BE2C (cell line): ENCODE measurements around the gene NACC2.
A peak's percentile ranks its signal among the peaks of the same experiment; 100 is the strongest.

Experiments used
- DNase-seq: peaks from one replicate; pipeline ENCODE4 v3.0.0-alpha.2; 2020
- H3K27me3 ChIP-seq: fragments of 250-450 bp; sonication (Bioruptor Pico); 2 replicates; pipeline ENCODE4 v1.5.1; 2020; ENCODE audit warnings: mild to moderate bottlenecking
- H3K36me3 ChIP-seq: fragments of 250-450 bp; sonication (Bioruptor Pico); 2 replicates; pipeline ENCODE4 v1.5.1; 2020; ENCODE audit warnings: mild to moderate bottlenecking
- H3K4me1 ChIP-seq: fragments of 250-450 bp; sonication (Bioruptor Pico); 2 replicates; pipeline ENCODE4 v1.5.1; 2020
- H3K4me3 ChIP-seq: 2 replicates; pipeline ENCODE4 v1.5.1; 2011; ENCODE audit warnings: low read depth, low read length
- H3K9me3 ChIP-seq: fragments of 250-450 bp; sonication (Bioruptor Pico); 2 replicates; pipeline ENCODE4 v1.5.1; 2020
- TF ChIP-seq, protein P1 (sequence below): IDR thresholded peaks from 2 replicates; pipeline ENCODE4 v1.5.1; 2012; ENCODE audit warnings: mild to moderate bottlenecking, low read depth, low read length

The NACC2 gene

DNA sequence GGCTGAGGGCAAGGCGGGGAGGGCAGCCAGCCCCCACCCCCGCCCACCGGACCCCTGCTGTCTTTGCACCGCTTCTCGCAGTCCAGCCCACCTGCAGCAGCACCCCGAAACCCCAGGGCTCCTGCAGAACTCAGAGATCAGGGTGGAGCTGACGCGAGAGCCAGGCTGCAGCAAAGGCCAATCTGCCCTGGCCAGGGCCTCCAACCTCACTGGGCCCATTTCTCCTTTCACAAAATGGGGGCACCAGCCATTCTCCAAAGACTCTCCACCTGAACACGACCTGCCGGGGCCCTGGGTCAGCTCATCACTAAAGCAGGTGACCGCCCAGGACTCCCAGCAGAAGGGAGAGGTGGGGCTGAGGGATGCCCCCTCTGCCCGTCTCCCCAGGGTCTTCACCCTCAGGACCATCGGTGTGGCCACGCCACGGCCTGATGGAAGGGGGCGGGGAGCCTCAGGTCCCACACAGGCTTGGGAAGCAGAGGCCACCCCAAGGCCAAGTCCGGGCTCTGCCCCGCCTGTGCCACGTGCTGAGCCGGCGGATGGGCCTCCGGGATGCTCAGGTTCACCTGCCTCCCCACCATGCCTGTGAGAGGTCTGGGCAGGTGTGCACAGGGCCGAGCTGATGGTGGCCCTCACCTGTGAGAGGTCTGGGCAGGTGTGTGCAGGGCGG lies 13.1 kb downstream of the NACC2 start:
- TF ChIP-seq, protein P1, sequence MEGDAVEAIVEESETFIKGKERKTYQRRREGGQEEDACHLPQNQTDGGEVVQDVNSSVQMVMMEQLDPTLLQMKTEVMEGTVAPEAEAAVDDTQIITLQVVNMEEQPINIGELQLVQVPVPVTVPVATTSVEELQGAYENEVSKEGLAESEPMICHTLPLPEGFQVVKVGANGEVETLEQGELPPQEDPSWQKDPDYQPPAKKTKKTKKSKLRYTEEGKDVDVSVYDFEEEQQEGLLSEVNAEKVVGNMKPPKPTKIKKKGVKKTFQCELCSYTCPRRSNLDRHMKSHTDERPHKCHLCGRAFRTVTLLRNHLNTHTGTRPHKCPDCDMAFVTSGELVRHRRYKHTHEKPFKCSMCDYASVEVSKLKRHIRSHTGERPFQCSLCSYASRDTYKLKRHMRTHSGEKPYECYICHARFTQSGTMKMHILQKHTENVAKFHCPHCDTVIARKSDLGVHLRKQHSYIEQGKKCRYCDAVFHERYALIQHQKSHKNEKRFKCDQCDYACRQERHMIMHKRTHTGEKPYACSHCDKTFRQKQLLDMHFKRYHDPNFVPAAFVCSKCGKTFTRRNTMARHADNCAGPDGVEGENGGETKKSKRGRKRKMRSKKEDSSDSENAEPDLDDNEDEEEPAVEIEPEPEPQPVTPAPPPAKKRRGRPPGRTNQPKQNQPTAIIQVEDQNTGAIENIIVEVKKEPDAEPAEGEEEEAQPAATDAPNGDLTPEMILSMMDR: no peak
- no peak for DNase-seq
- no peak overlapping the region for H3K4me3 ChIP-seq
- H3K4me1 ChIP-seq: peaks cover 15% of the 10 kb centered on the region
- no peaks in the 10 kb centered on the region for H3K36me3 ChIP-seq
- H3K27me3 ChIP-seq: no peaks in the 10 kb centered on the region
- no peaks in the 10 kb centered on the region for H3K9me3 ChIP-seq

DNA sequence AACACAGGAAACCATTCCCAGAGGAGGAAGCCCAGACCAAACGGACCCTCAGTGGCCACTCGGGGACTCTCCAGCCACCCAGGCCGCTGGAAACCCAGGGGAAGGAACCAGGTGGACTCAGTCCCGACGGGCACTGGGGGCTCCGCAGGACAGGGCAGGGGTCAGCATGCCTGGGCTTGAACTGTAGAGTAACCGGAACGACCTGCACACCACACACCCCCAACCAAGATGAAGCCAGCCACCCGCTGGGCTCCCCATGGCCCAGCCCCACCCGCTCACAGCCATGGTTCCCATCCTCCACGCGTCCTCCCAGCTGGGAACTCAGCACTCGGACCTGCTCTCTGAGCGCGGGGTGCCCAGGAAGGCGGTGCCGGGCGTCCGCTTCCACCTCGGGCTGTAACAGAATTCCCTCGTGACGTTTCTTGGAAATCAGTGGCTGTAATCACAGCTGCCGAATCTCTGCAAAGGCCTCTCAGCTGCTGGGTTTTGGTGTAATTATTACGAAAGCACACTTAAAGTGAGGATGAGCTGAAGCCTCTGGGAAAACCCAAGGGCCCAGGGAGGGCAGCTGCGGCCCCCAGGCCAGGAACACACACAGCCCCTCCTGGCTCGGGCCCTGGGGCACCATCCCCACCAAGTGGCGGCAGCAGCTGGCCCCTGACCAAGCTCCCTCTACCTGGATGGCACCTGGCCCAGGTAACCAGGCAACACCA lies 13.8 kb downstream of the NACC2 start:
- DNase-seq: peak; percentile 22
- H3K36me3 ChIP-seq: no peaks in the 10 kb centered on the region
- TF ChIP-seq, protein P1: no peak
- no peaks in the 10 kb centered on the region for H3K27me3 ChIP-seq
- peaks cover 8% of the 10 kb centered on the region for H3K4me1 ChIP-seq
- no peak overlapping the region for H3K4me3 ChIP-seq
- H3K9me3 ChIP-seq: no peaks in the 10 kb centered on the region

DNA sequence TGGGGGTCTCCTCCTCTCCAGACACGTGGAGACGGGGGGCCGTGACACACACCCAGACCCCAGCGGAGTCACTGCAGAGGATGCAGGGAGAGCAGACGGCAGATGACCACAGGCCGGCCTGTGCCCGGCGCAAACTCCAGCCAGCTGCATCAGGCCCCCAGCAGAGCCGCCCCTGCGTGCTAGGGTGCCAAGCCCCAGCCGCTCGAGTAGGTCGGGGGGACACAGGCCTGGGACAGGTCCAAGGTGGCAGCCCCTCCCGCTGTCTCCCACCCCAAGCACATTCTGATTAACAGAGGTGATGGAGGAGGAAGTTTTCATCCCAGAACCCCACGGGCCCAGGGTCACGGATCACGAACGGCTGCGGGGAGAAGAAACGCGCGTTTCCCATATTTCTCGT lies 14.4 kb downstream of the NACC2 start:
- no peaks in the 10 kb centered on the region for H3K27me3 ChIP-seq
- TF ChIP-seq, protein P1: no peak
- H3K4me1 ChIP-seq: peaks cover 2% of the 10 kb centered on the region
- no peaks in the 10 kb centered on the region for H3K9me3 ChIP-seq
- DNase-seq: peak; percentile 10
- no peaks in the 10 kb centered on the region for H3K36me3 ChIP-seq
- no peak overlapping the region for H3K4me3 ChIP-seq

DNA sequence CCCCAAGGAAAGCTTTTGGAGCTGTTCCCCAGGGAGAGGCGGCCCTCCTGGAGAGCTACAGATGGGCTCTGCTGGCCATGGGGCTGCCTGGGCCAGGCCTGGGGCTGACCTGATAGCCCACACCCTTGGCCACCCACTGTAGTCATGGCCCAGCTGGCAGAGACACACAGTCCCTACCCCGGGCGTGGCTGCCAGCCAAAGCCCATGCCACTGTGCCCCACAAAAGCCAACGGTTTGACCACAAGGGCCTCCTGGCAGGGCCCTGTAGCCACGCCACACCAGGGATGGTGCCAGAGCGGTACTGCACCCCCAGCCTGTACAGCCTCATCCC lies 15.2 kb downstream of the NACC2 start:
- Histone ChIP-seq H3K9me3 (no peaks in the 10 kb centered on the region), H3K4me3 (no peak overlapping the region), H3K27me3 (no peaks in the 10 kb centered on the region), H3K36me3 (no peaks in the 10 kb centered on the region), H3K4me1 (no peaks in the 10 kb centered on the region)
- TF ChIP-seq, protein P1: no peak
- DNase-seq: peak; percentile 21

DNA sequence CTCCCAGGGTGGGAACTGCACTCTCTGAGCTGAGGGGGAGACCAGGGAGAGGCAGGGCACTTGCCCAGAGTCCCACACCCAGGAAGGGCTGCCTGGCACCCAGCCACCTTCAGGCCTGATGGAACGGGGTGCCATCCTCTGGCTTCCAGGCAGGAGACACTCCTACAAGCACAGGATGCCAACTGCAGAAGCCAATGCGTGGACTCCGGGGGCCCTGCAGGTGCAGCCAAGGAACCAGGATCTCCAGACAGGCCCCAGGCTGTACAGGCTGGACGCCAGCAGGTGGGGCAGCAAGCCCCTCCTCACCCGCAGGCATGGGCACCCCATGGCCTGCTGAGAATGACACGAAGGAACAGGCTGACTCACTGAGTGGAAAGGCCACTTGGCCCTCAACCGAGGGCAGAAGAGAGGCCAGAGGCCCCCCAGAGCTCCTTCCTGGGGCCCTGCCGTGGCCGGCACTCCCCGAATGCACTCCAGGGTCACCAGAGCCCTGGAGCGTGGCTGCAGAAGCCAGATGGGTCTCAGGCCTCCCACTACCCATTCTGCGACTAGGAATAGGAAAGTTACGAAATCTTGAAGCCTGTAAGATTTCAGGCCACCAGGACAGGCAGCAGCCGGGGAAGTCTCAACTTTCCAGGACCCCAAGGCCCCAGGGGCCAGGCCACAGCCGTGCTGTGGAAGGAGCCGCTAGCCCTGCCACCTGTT lies 15.7 kb downstream of the NACC2 start:
- peak; percentile 15 for DNase-seq
- TF ChIP-seq, protein P1: no peak; the same call in 1 of the 2 replicates
- H3K36me3 ChIP-seq: no peaks in the 10 kb centered on the region
- H3K27me3 ChIP-seq: no peaks in the 10 kb centered on the region
- no peaks in the 10 kb centered on the region for H3K9me3 ChIP-seq
- no peaks in the 10 kb centered on the region for H3K4me1 ChIP-seq
- H3K4me3 ChIP-seq: no peak overlapping the region
